Peyer's patch (tissue), 4 donors: ENCODE results near the gene VTI1A.

Experiments used
- POLR2A ChIP-seq, 2 donors: fragments of 450-650 bp; IDR thresholded peaks; one replicate each; pipeline ENCODE4 v1.5.1; 2017; ENCODE audit warnings: antibody characterized with exemption in 2 of 2, mild to moderate bottlenecking in 2 of 2, moderate library complexity in 2 of 2
- TF ChIP-seq, protein P1 (sequence below), 6 experiments: fragments of 450-650 bp in 4 of 6; fragments of 200-600 bp in 2 of 6; sonication (generic) in 1 of 6; IDR thresholded peaks; one replicate each; pipeline ENCODE4 v1.5.1; 2017 to 2019; ENCODE audit warnings: antibody characterized with exemption in 6 of 6, mild to moderate bottlenecking in 3 of 6, moderate library complexity in 1 of 6

DNA sequence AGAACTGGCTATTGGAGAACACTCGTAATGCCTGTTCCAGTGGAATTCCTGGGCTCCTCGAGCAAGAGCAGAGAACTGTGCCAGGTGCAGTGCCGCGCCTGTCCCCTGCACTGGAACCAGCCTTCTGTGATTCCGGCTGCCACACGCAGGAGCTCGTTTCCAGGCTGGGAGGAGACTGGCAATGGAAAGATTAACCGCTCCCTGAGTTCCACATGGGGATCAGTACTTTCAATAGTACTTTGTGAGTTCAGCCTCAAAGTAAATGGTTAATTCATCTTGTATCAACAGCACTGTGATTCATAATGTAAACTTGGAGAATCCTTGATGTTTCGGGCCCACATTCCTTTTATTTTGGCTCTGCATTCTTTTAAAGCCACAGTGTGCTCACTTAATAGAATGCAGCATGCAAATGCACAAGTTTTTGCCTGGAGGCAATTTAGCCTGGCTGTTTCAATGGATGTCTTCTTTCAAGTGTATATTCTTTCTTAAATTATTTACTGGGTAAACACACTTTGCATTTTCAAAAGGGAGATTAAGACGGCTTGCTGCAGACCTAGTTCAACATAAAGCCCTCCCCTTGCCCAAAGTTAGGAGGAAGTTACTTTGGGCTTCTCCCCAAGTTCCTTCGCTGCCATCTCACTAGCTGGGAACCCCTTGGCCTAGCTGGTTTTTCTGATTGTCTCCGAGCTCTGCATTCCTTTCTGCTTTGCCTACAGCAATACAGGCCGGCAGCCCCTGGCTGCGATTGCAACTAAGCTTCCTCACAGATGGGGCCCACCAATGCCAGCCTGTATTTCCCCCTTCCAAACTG lies 364.9 kb downstream of the VTI1A start:
- TF ChIP-seq, protein P1, sequence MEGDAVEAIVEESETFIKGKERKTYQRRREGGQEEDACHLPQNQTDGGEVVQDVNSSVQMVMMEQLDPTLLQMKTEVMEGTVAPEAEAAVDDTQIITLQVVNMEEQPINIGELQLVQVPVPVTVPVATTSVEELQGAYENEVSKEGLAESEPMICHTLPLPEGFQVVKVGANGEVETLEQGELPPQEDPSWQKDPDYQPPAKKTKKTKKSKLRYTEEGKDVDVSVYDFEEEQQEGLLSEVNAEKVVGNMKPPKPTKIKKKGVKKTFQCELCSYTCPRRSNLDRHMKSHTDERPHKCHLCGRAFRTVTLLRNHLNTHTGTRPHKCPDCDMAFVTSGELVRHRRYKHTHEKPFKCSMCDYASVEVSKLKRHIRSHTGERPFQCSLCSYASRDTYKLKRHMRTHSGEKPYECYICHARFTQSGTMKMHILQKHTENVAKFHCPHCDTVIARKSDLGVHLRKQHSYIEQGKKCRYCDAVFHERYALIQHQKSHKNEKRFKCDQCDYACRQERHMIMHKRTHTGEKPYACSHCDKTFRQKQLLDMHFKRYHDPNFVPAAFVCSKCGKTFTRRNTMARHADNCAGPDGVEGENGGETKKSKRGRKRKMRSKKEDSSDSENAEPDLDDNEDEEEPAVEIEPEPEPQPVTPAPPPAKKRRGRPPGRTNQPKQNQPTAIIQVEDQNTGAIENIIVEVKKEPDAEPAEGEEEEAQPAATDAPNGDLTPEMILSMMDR (IDR thresholded peaks at IDR 0.05): peak in 3 of 6 experiments; percentile 10 to 12 (median 11)
- no peak for TF ChIP-seq POLR2A (IDR thresholded peaks at IDR 0.05)
